Endothelial cell of umbilical vein (primary cell): ENCODE results near the gene SESTD1.

ENCODE experiments used
- CTCF ChIP-seq, 2 donors: IDR thresholded peaks; 1 replicate in 1 of 2; 2 replicates in 1 of 2; pipeline ENCODE4 v1.5.1; 2011; ENCODE audit warnings: low read length in 2 of 2, mild to moderate bottlenecking in 2 of 2, moderate library complexity in 2 of 2, control low read depth in 1 of 2, inconsistent platforms in 1 of 2, low read depth in 1 of 2; ENCODE audit not compliant: insufficient read depth in 1 of 2; ENCODE audit errors: extremely low read depth in 1 of 2
- POLR2A ChIP-seq: IDR thresholded peaks from 2 replicates; pipeline ENCODE4 v1.6.1; 2012; ENCODE audit warnings: low read depth, mild to moderate bottlenecking, control low read depth, low read length
- POLR2AphosphoS5 ChIP-seq: IDR thresholded peaks from 2 replicates; pipeline ENCODE4 v1.6.1; 2012; ENCODE audit warnings: low read depth, mild to moderate bottlenecking, control low read depth, low read length, moderate library complexity; ENCODE audit not compliant: insufficient read depth
- TF ChIP-seq, protein P1 (sequence below): IDR thresholded peaks from 2 replicates; pipeline ENCODE4 v1.6.1; 2011; ENCODE audit not compliant: insufficient read depth, insufficient read length

DNA sequence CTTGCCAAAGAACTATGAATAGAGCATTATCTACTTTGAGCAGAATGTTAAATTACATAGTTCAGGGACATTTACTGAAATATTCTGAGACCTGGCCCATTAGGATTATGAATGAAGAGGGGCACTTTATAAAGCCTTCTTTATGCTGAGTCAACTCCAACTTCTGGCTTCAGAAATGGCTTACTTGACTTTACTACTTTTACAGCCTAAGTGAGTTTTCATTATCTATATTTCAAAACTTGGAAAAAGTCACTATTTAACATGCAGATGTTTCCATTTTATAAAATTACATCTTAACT is 37.7 kb downstream of the SESTD1 start:
- TF ChIP-seq, protein P1, sequence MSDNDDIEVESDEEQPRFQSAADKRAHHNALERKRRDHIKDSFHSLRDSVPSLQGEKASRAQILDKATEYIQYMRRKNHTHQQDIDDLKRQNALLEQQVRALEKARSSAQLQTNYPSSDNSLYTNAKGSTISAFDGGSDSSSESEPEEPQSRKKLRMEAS, result no peak
- TF ChIP-seq POLR2A (no peak), POLR2AphosphoS5 (no peak), CTCF (IDR thresholded peaks at IDR 0.05; ENCODE audit: extremely low read depth in 1 of 2, insufficient read depth in 1 of 2, low read depth in 1 of 2, low read length in 2 of 2) (no peak)
